Inflammatory macrophage treated with lipopolysaccharide for 1 hour (primary cell): ENCODE data around the gene TMBIM6.

Experiments used
- DNase-seq, 2 donors: peaks; one replicate each; pipeline ENCODE4 v3.0.0-alpha.2; 2020 to 2022

TMBIM6 gene

GRCh38 chr12:49798934-49799333 lies 57.6 kb downstream of the TMBIM6 start:
- no peak for DNase-seq

- DNase-seq, result no peak
These were observed 59.2 kb downstream of the TMBIM6 start for GRCh38 chr12:49800421-49801140.

- DNase-seq, result no peak
These were observed 60.0 kb downstream of the TMBIM6 start for GRCh38 chr12:49801141-49802063.

GRCh38 chr12:49803693-49804450 lies 62.5 kb downstream of the TMBIM6 start:
- DNase-seq, result no peak

GRCh38 chr12:49804821-49805220 lies 63.5 kb downstream of the TMBIM6 start:
- no peak for DNase-seq

GRCh38 chr12:49805409-49805808 lies 64.1 kb downstream of the TMBIM6 start:
- no peak for DNase-seq

- DNase-seq, result no peak
These were observed 65.0 kb downstream of the TMBIM6 start for GRCh38 chr12:49806321-49806813.

- no peak for DNase-seq
These were observed 65.5 kb downstream of the TMBIM6 start for GRCh38 chr12:49806877-49807276.

GRCh38 chr12:49807991-49808580 lies 66.7 kb downstream of the TMBIM6 start:
- no peak for DNase-seq

- no peak for DNase-seq
These were observed 67.5 kb downstream of the TMBIM6 start for GRCh38 chr12:49808686-49809380.

- DNase-seq, result no peak
These were observed 68.1 kb downstream of the TMBIM6 start for GRCh38 chr12:49809381-49809905.

- no peak for DNase-seq
These were observed 68.6 kb downstream of the TMBIM6 start for GRCh38 chr12:49809906-49810389.

- peak in 1 of 2 donors; percentile 18 for DNase-seq
These were observed 69.8 kb downstream of the TMBIM6 start for GRCh38 chr12:49811136-49811535.

- DNase-seq, result no peak
These were observed 70.6 kb downstream of the TMBIM6 start for GRCh38 chr12:49811961-49812401.

- no peak for DNase-seq
These were observed 71.8 kb downstream of the TMBIM6 start for GRCh38 chr12:49813131-49813530.
